PC-9 (cell line): ENCODE results near the gene TGFBR1. TPM values are rescaled to one million over a fixed set of nuclear protein-coding genes. Genes with fewer than 3 reads are reported as not detected.

Experiments
- BruUV-seq: library from RNA; stranded (reverse); fragments of 400-500 nt; replicated peaks from 2 replicates; lab custom pipeline; 2021; lab: Mats Ljungman, UMichigan
- CTCF ChIA-PET: fragments of 300-600 bp; sonication (Branson Sonifier 250); formaldehyde crosslinking; loops from one replicate; lab custom pipeline; 2022; ENCODE audit warnings: antibody characterized with exemption; lab: Charles Lee
- POLR2A ChIA-PET: fragments of 300-600 bp; sonication (Branson Sonifier 250); formaldehyde crosslinking; loops from one replicate; lab custom pipeline; 2022; ENCODE audit warnings: antibody characterized with exemption; ENCODE audit not compliant: unreplicated experiment; lab: Charles Lee
- DNase-seq, 2 experiments: peaks; one replicate each; pipeline versions ENCODE4 v3.0.0 to v3.0.0-alpha.2; 2015 to 2022; ENCODE audit warnings: mixed read lengths in 1 of 2
- H2AFZ ChIP-seq: fragments of 200-600 bp; sonication (generic); 2 replicates; pipeline ENCODE4 v1.8.1; 2017; ENCODE audit warnings: antibody characterized with exemption
- H3F3A ChIP-seq: fragments of 200-600 bp; sonication (generic); 2 replicates; pipeline ENCODE4 v1.8.1; 2017; ENCODE audit warnings: antibody characterized with exemption, mild to moderate bottlenecking, low read depth; ENCODE audit not compliant: insufficient read depth
- H3K27ac ChIP-seq: fragments of 200-600 bp; sonication (generic); 2 replicates; pipeline ENCODE4 v1.6.1; 2016; ENCODE audit warnings: mixed run types
- H3K27me3 ChIP-seq: fragments of 200-600 bp; sonication (generic); 2 replicates; pipeline ENCODE4 v1.6.1; 2016; ENCODE audit warnings: low read depth, mixed run types; ENCODE audit not compliant: insufficient read depth
- H3K36me3 ChIP-seq: fragments of 200-600 bp; sonication (generic); 2 replicates; pipeline ENCODE4 v1.6.1; 2016; ENCODE audit warnings: low read depth, mixed run types
- H3K4me1 ChIP-seq: fragments of 200-600 bp; sonication (generic); replicated peaks from 2 replicates; pipeline ENCODE4 v1.6.1; 2016; ENCODE audit warnings: mixed run types; ENCODE audit not compliant: insufficient read depth
- H3K4me2 ChIP-seq: fragments of 200-600 bp; sonication (generic); 2 replicates; pipeline ENCODE4 v1.6.1; 2017; ENCODE audit warnings: mixed run types
- H3K4me3 ChIP-seq: fragments of 200-600 bp; sonication (generic); 2 replicates; pipeline ENCODE4 v1.6.1; 2016; ENCODE audit warnings: mixed run types
- H3K79me2 ChIP-seq: fragments of 200-600 bp; sonication (generic); 2 replicates; pipeline ENCODE4 v1.6.1; 2017; ENCODE audit warnings: low read depth, mixed run types
- H3K9me2 ChIP-seq: fragments of 200-600 bp; sonication (generic); 2 replicates; pipeline ENCODE4 v1.8.1; 2017; ENCODE audit warnings: mild to moderate bottlenecking; ENCODE audit not compliant: insufficient read depth
- H3K9me3 ChIP-seq: fragments of 200-600 bp; sonication (generic); 2 replicates; pipeline ENCODE4 v1.8.1; 2016; ENCODE audit warnings: low read depth; ENCODE audit not compliant: insufficient read depth
- H4K20me1 ChIP-seq: fragments of 200-600 bp; sonication (generic); 2 replicates; pipeline ENCODE4 v1.8.1; 2017; ENCODE audit not compliant: insufficient read depth
- EZH2 ChIP-seq: fragments of 200-600 bp; sonication (generic); IDR thresholded peaks from 2 replicates; pipeline ENCODE4 v1.8.0; 2017; ENCODE audit warnings: antibody characterized with exemption, low read depth
- intact Hi-C: fragments of 100-400 bp; cut with micrococcal nuclease; formaldehyde crosslinking; loops from one replicate; pipeline ENCODE4 v1.10.0; 2022; ENCODE audit not compliant: unreplicated experiment
- total RNA-seq: library from RNA; stranded (reverse); gene quantifications from 2 replicates; pipeline ENCODE4 v1.2.3, GENCODE V29; 2021
- TF ChIP-seq, protein P1 (sequence below): fragments of 200-600 bp; sonication (generic); conservative IDR thresholded peaks from 2 replicates; pipeline ENCODE4 v1.6.1; 2017; ENCODE audit warnings: mixed run types, antibody characterized with exemption, mild to moderate bottlenecking, moderate library complexity

TGFBR1 gene
- total RNA-seq, 1 experiment from 2014 or later, result 18.3 TPM

DNA sequence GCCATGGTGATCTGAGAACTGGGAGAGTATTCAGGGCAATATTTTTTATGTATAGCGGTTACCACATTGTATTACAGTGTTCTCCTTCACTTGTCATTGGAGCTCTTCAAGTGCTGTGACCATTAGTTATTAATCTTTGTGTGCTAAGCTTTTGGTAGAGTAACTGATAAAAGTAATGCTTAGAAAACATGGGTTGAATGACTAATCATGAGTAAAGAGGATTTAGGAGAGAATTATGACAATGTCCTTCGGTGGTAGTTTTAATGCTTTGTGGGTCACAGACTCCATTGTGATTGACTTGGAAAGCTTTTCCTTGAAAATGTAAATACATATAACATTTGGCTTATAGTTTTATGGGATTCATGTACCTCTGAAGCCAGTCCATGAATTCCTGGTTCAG is 21.4 kb downstream of the TGFBR1 start:
- Histone ChIP-seq H3K9me2 (no peaks in the 10 kb centered on the region), H3K27ac (no peak overlapping the region), H3K36me3 (0 out of 2 replicates have a peak, but pooled peaks cover 12% of the 10 kb centered on the region), H3K4me2 (no peak overlapping the region), H2AFZ (no peak overlapping the region), H4K20me1 (no peaks in the 10 kb centered on the region), H3F3A (peaks cover 17% of the 10 kb centered on the region; the same call in 1 of the 2 replicates), H3K9me3 (peaks cover 16% of the 10 kb centered on the region), H3K4me1 (peaks cover 14% of the 10 kb centered on the region), H3K79me2 (no peaks in the 10 kb centered on the region; the same call in none of the 2 replicates), H3K27me3 (no peaks in the 10 kb centered on the region), H3K4me3 (no peak overlapping the region)
- no peak for DNase-seq
- POLR2A ChIA-PET, result no interaction called here
- CTCF ChIA-PET, result no interaction called here
- no peak for TF ChIP-seq EZH2
- TF ChIP-seq, protein P1, sequence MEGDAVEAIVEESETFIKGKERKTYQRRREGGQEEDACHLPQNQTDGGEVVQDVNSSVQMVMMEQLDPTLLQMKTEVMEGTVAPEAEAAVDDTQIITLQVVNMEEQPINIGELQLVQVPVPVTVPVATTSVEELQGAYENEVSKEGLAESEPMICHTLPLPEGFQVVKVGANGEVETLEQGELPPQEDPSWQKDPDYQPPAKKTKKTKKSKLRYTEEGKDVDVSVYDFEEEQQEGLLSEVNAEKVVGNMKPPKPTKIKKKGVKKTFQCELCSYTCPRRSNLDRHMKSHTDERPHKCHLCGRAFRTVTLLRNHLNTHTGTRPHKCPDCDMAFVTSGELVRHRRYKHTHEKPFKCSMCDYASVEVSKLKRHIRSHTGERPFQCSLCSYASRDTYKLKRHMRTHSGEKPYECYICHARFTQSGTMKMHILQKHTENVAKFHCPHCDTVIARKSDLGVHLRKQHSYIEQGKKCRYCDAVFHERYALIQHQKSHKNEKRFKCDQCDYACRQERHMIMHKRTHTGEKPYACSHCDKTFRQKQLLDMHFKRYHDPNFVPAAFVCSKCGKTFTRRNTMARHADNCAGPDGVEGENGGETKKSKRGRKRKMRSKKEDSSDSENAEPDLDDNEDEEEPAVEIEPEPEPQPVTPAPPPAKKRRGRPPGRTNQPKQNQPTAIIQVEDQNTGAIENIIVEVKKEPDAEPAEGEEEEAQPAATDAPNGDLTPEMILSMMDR, result no peak
- intact Hi-C loops, result no loop called here
- BruUV-seq, result no TSS peak

DNA sequence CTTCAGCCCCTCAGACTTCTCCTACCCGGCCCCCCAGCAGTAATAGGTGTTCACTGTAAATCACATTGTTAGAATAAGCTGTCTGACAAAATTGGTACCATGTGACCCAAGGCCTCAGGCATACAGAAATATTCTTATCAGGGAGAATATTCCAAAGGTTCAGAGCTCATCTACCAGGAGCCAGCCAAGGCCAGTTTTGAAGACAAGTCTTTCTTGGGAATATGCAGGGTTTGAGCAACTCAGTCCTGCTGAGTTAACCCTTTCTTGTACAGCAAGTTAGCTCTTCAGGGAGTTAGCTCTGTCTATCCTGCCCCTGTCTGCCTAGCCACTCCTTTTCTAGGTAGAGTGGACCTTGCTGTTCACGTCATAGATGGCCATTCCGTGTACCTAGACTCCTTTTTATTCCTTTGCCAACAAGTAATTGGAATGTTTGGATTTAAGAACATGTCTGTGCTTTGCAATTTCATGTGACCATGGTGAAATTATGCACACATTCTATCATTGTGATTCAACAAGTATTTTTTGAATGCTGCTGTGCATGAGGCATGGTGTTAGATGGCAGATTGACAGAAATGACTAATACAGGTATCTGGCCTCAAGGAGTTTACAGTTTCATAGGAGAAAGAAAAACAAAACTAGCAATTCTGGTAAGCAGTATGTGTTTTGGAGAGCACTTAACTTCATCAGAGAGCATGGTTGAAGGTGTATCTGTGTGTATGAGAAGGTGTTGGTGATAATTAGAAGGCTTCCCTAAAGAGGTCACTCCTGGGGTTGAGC is 22.6 kb downstream of the TGFBR1 start:
- no peak overlapping the region for H3K4me3 ChIP-seq
- TF ChIP-seq, protein P1, result no peak
- TF ChIP-seq EZH2, result no peak
- ChIA-PET CTCF (no interaction called here), POLR2A (no interaction called here)
- H3F3A ChIP-seq, result peaks cover 17% of the 10 kb centered on the region; the same call in 1 of the 2 replicates
- H3K27ac ChIP-seq, result peak overlapping the region; percentile 73
- H3K27me3 ChIP-seq, result no peaks in the 10 kb centered on the region
- no peaks in the 10 kb centered on the region; the same call in none of the 2 replicates for H3K79me2 ChIP-seq
- 0 out of 2 replicates have a peak overlapping the region, but pooled peaks have one; percentile 29 for H3K4me2 ChIP-seq
- no TSS peak for BruUV-seq
- 0 out of 2 replicates have a peak, but pooled peaks cover 12% of the 10 kb centered on the region for H3K36me3 ChIP-seq
- H3K9me3 ChIP-seq, result peaks cover 16% of the 10 kb centered on the region
- H4K20me1 ChIP-seq, result no peaks in the 10 kb centered on the region
- H3K4me1 ChIP-seq, result peaks cover 14% of the 10 kb centered on the region
- peak in 1 of 2 experiments; percentile 81 for DNase-seq
- H3K9me2 ChIP-seq, result no peaks in the 10 kb centered on the region
- H2AFZ ChIP-seq, result no peak overlapping the region
- intact Hi-C loops, result no loop called here

DNA sequence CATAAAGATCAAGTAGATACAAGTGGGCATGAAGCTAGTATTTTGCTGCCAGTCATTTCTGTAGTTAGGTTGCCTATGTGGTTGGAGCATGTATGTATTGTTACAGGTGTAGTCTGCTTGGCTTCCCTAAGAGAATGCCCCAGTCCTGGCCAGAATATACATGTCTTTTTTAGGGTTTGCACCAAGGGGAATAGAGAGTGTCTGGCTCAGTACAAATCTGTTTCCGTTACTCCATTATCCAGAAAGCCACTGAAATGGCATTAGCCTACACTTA is 23.2 kb downstream of the TGFBR1 start:
- Histone ChIP-seq H2AFZ (no peak overlapping the region), H3K27me3 (no peaks in the 10 kb centered on the region), H3K9me2 (no peaks in the 10 kb centered on the region), H3K4me1 (peaks cover 14% of the 10 kb centered on the region), H3K36me3 (0 out of 2 replicates have a peak, but pooled peaks cover 12% of the 10 kb centered on the region), H3K79me2 (no peaks in the 10 kb centered on the region; the same call in none of the 2 replicates), H3K4me3 (no peak overlapping the region), H3K27ac (peak overlapping the region; percentile 73), H3K9me3 (peaks cover 16% of the 10 kb centered on the region), H3F3A (peaks cover 17% of the 10 kb centered on the region; the same call in 1 of the 2 replicates), H4K20me1 (no peaks in the 10 kb centered on the region), H3K4me2 (0 out of 2 replicates have a peak overlapping the region, but pooled peaks have one; percentile 29)
- CTCF ChIA-PET, result no interaction called here
- POLR2A ChIA-PET, result no interaction called here
- TF ChIP-seq, protein P1, result no peak
- TF ChIP-seq EZH2, result no peak
- BruUV-seq, result no TSS peak
- DNase-seq, result no peak
- intact Hi-C loops, result no loop called here
